Activated naive CD4-positive, alpha-beta T cell (primary cell): ENCODE results near the gene TARP.

Experiments used
- DNase-seq, 4 experiments: peaks; one replicate each; lab custom pipeline; 2025; lab: John Stamatoyannopoulos, UW

The TARP gene

DNA sequence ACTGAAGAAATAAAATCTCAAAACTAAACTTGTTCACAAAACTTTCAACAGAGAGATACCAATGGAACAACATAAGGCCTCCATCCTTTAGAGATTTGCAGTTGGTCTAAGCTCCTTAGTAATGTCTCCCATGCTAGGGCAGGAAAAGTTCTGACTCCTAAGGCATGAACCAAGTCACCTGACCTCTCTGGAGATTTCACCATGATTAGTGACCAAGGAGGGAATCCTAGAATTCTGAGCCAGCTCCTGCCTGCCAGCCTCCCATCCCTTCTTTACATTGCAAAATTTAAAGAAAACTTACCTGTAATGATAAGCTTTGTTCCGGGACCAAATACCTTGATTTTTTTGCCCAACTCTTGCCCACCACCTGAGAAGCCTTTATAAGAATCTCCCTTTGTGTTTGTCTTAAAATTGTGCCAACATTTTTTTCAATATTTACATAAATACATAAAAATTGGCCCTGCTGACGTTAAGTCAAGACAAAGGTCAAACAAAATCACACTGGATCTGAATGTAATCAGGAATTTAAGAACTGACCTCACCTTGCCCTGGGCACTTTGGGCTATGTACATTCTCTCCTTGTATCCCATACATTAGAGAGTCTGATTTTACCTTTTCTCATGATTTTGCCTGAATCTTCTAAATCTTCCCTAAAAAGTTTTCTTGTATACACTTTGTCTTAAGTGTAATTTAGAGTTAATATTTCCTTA is at the start of gene TARP:
TSS of gene TARP (minus strand) at position 351 of the 710 bp plus-strand sequence.
- DNase-seq, result no peak

DNA sequence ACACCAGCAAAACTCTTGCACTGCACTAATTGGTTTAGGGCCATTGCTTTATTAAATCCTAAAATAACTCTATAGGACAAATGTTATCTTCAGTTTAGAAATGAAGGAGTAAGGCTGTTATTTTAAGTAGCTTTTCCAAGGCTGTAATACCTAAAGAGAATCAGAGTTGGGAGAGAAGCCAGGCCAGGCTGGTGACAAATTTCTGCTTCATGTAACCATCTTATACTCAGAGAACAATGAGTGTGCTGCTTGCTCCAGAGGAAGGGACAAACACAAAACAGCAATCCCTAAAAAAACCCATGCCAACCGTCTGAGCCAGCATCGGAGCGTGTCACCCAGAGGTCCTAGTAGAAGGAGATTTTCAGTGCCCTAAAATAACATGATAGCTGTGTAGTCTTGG is 49.7 kb upstream of the TARP start:
- DNase-seq, result no peak

DNA sequence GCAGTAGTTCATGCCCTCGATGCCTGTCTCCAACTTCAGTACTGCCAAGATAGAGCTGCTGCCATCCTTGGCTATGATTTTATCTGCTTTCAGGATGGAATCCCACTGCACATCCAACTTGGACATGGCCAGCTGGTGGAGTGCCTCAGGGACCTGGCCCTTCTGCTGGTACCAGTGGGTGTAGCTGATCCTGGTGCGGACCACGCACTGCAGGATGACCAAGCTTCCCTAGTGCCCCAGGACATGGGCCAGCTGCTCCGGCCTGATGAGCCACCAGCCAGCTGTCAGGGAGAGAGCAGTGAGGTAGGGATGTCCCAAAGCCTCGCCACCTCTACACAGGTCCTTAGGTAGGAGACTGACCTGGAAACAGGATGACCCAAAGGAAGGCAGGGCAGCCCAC is 49.0 kb upstream of the TARP start:
- no peak for DNase-seq

DNA sequence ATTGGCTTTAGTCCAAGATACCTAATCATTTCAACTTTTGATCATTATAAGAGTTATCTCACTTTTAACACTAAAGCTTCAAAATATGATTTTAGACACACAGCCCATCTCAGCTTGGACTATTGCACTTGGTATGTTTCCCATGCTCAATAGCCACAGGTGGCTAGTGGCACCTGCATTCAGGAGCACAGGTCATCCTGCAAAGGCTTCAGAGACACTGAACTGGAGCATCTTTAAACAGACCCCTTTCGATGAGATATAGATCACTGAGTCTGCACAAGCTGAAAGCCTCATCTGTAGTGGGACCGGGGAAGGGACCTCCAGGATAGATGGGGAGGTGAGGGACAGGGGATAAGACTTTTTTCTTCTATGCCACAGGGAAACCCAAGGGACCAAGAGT is 48.5 kb upstream of the TARP start:
- no peak for DNase-seq

DNA sequence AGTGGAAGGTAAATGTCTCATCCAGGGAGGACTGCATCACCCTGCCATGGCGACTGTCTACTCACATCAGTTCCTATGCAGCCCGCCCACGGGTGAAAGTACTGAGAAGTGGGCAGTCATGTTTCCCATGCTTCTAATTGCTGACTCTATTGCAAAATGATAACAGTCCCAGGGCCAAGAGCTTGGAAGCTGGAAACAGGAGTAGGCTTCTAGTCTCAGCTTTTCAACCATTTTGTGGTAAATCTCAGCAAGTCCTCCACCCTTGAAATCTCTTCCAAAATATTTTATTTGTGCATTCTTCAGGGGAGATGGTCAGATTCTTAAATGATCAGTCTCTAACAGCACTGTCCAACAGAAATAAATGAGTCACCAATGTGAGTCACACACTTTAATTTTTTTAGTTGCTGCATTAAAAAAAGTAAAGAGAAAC is 48.1 kb upstream of the TARP start:
- DNase-seq, result no peak

DNA sequence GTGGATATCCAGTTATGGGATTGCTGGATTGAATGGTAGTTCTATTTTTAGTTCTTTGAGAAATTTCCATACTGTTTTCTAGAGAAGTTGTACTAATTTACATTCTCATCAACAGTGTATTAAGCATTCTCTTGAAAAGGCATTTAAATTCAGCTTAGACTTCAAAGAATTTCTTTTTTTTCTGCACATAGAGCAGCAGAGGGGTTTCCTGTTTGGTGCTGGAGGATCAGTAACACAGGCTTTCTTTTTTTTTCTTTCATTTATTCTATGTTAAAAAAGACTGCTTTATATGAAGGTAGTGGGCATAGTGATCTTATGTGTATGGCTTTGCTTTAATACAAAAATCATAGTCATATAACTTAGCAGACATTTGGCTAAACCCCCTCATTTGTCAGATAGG is 47.6 kb upstream of the TARP start:
- DNase-seq, result no peak

DNA sequence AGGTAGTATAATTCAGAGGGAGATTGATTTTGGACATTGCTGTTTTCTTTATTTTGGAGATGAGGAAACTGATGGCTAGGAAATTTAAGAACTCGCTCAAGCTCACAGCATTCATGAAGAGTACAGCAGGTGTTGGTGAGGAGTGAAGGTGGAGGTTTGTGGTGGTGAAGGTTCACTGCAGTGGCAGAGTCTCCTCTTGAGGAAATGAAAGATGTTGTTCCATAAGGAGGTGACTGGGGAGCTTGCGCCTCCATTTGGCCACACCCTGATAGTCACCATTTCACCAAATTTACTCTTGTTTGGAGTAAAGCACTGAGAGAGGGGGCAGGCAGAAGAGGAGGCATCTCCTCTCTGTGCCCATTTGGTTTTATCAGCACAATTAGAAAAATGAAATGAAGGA is 46.4 kb upstream of the TARP start:
- no peak for DNase-seq

DNA sequence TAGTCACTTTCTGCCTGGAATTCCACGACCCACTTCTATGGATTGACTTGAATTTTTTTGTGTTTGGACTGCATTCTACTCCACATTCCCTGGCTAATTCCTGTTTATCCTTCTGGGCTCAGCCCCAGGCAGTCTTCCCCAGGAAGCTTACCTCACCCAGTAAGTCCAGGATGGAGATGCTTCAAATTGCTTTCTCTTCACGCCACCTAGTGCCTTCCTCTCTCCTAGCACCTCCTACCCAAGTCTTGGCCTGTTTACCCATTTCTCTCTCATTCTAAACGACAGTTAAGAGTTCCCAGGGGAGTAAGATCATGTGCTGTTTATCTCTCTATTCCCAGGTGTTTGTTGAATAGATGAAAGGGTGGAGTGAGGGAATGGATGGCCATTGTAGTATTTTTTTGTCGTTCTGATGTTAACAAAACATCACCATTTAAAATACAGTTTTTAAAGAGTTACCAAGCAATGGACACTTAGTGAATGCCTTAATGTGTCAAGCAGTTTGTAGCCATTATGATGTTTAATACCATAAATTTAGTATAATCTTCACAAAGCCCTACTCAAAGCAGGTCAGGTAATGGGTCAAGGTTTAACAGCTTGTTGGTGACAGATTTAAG is 45.5 kb upstream of the TARP start:
- DNase-seq, result no peak

DNA sequence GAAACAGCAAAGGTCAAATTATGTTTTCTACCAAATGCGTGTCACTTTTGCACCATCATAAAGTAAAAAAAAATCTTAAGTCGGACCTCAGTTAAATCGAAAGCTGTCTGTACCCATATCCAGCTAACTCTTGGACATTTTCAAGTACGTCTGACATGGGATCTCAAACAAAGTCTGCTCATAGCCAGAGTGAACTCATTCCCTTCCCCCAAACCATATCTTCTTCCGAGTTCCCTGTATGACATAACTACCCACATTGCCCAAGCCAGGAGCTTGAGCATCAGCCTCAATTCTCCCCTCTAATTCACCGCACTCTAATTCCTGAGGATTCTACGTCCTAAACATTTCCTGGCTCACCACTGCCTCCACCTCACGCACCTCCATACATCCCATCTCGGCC is 44.8 kb upstream of the TARP start:
- DNase-seq, result no peak

DNA sequence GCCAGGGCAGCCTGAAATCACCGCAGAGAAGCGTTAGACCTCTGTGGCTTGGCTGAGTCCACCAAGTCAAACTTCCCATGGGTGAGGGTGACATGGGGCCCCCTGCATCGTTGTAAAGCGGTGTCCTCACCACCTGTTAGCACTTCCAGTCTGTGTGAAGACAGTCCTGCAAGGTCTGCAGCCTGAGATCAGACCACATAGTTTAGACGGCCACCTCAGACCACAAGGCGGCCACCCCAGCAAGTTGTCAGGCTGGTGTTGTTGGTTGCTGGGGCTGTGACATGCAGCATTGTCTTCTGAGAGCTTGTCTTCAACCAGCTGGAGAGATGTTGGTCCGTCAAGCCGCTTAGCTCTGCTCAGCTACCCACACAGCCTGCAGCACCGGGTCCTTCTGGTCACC is 44.1 kb upstream of the TARP start:
- DNase-seq, result no peak

DNA sequence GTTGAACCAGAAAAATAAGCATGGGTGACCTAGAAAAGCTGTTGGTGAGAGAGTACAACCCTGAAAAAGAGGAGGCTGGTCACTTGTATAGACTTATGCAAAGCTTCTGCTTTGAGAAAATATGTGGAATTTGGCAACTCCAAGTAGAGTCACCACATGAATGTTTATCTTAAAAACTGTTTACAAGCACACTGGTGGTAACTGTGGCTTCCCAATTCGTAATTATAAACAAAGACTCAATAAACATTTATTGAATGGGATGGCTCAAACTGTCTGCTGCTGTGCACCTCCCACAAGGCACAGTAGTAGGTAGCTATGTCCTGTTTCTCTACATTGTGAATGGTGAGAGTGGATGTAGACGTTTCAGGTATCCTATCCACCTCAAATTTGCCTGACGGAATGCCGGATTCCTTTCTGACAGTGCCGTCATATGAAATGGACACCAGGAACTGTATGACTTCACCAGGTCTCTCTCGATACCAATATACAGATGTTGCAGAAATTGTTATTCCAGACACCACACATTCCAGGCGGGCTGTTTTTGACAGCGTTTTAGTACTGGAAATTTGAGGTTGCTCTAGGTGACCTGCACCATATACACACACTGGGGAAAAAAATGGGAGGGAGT is 43.4 kb upstream of the TARP start:
- DNase-seq, result no peak

DNA sequence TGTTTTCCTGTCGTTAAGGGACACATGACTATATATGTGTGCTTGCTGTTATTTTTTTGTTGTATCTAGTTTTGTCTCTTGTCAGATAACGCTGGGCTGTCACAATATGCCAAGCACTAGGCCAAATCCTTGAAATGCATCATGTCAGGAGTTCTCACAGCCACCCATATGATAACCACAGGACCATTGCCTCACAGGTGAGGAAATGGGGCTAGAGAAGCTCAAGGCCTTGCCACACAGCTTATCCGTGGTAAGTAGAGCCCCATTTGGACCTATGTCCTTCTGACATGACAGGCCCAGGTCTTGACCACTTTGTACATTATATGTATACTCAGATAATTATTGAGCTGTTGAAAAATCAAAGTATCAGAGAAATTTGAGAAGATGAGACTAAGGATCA is 42.0 kb upstream of the TARP start:
- no peak for DNase-seq

DNA sequence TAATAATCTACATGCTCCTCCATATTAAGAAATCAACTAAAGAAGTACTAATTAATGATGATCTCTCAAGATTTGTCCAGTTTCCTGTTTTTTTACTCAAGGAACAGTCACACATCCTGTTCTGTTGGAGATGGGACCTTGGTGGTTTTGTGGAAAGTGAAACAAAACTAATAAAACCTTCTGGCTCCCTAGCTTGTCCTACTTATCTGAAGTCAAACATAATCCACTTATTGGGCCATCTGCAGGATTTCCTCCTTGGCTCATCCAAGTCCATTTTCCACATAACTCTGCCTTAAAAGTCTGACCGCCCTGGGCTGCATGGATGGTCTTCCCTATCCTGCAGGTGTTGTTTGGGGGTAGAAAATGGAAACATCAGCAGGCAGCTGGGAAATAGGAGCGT is 39.4 kb upstream of the TARP start:
- DNase-seq, result no peak

DNA sequence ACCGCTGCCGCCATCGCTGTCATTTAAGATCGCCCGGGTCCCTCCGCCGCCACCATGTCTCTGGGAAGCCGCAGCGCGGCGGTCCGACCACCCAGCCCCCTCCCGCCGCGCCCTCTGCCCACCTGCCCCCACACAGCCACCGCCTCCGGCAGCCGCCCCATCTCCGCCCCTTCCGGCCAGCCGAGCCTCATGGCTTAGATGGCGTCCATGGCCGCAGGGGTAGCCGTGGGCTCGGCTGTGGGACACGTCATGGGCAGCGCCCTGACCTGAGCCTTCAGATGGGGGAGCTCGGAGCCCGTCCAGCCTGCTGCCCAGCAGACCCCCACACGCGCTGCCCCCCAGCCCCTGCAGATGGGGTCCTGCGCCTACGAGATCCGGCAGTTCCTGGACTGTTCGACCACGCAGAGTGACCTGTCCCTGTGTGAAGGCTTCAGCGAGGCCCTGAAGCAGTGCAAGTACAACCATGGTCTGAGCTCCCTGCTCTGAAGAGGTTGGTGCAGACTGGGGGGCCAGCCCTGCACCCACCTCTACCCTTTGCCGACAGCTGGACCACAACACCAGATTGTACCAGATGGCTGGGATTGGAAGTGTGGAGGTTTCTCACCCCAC is 38.0 kb upstream of the TARP start:
- no peak for DNase-seq

DNA sequence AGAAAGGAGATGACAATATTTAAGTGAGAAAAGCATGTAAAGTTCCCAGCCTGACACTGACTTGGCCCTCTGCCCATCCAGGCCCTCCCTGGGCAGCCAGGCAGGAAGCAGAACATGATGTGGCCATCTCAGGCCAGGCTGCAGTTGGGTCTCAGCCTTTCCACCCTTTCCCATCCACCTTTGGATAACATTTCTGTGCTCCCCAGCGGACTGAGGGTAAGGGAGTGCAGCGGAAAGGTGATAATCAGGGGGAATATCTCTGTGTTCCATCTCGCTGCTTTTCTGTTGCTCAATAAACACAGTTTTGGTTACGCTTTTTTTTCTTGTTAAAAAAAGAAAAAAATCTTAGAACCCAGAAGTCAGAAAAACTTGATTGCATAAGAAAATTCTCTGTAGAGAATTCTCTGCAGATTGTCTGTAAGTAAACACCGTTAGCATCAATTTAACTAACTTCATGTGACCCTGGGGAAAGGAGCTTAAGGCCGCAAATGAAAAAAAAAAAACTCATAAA is 37.2 kb upstream of the TARP start:
- DNase-seq, result no peak

DNA sequence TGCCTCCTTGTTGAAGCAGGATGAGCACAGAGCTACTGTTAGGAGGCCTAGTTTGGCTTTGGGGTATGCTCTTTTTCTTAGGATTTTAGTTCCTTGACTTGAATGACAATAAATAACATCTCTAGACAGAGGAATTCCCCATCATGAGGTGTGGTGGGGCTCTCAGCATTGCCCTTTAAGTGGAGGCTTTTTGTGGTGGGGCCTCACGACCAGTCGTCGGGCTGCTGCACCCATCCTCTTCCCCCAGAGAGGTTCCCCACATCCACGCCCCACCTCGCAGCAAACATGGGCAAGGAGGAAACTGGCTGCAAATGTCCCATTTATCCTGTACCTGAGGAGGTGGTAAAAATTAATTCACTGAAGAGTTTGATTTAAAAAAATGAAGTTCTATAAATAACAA is 36.1 kb upstream of the TARP start:
- DNase-seq, result no peak

DNA sequence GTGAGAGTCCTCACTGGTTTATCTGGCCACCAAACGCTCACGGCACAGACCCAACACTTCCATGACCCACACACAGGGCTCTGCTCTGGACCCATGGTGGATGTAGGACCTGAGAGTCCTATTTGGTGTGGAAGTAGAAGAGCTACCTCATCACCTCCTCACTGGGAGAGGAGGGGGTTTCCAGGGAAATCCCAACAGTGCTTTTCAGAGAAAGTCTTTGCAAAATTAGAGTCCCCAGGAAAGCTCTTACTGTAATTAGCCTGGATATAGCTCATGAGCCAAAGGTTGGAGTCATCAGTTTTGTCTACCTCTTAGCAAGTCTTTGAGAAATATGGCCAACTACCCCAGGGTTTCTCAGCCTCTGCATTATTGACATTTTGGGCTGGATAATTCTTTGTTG is 34.7 kb upstream of the TARP start:
- DNase-seq, result no peak

DNA sequence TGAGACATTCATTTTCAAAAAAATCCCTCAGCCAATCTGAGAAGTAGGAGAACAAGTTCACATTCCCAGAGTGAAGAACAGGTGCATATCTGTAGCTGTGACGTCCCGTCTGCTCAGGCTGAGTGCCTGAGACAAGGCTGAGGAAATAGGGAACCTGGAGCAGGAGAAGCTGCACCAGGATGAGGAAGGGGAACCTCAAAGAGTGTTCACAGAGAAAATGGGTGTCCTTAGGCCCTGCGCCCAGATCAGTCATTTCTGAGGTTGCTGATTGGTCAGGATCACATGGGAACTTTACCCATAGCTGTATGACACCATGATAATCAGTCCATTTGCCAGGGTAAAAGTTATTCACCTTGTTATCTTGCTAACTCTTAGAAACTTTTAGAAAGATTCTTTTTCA is 34.2 kb upstream of the TARP start:
- DNase-seq, result no peak

DNA sequence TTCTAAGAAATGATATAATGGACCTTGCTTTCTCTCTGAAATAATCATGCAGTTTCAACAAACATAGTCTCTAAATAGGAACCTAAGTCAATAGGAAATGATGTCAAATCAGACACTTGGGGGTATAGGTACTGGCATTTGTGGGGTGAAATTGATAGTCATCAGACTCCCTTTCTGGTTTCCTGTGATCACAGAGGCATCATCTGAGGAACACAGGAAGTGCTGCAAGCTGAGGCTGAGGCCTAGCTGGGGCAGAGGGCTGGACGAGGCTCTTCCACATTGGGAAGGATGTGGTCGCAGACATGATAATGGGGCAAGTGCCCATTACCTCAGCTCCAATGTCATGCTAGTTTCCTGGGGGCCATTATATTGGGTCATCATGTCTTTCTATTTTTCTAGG is 33.5 kb upstream of the TARP start:
- no peak for DNase-seq

DNA sequence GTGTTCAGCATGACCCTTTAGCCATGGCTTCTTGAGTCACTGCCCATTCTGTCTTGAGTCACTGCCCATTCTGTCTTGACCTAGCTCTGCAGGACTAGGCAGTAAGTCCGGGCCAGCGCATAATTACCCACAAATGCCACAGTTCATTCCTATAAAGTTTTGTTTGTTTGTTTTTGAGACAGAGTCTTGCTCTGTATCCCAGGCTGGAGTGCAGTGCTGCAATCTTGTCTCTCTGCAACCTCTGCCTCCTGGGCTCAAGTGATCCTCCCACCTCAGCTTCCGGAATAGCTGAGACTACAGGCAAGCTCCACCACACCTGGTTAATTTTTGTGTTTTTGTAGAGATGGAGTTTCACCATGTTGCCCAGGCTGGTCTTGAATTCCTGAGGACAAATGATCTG is 32.7 kb upstream of the TARP start:
- no peak for DNase-seq

DNA sequence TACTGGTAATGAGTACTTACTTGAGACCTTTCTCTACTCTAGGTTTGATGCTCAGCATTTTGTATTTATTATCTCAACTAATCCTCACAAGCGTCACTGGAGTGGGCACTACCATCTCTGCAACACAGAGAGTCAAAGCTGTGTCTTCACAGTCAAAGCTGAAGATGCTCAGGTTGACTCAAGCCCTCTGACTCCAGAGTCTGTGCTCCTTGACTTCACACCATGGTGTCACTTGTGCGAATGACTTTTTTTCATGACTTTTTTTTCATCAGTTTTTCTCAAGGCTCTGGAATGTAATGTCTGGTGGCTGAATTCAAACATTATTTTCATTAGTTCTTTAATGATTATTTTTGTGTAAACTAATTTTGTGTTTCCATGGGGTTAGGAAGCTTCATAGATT is 30.4 kb upstream of the TARP start:
- DNase-seq, result no peak

DNA sequence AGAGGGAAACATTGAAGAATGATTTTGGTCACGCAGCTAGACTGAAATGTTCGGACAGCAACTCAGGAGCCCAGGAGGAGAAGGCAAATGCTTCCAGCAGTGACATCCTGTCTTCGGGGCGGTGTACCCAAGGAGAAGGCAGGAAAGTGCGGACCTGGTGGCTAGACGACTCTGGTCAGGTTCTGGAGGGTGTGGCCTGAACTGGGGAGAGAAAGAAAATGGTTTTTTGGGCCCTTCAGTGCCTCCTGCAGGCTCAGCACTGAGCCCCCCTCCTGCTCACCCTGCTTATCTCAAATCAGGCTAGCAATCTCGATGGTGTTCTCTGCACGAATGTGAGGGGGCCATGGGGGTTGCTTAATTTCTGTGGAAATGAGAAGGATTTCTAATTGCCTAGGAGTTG is 26.7 kb upstream of the TARP start:
- no peak for DNase-seq

DNA sequence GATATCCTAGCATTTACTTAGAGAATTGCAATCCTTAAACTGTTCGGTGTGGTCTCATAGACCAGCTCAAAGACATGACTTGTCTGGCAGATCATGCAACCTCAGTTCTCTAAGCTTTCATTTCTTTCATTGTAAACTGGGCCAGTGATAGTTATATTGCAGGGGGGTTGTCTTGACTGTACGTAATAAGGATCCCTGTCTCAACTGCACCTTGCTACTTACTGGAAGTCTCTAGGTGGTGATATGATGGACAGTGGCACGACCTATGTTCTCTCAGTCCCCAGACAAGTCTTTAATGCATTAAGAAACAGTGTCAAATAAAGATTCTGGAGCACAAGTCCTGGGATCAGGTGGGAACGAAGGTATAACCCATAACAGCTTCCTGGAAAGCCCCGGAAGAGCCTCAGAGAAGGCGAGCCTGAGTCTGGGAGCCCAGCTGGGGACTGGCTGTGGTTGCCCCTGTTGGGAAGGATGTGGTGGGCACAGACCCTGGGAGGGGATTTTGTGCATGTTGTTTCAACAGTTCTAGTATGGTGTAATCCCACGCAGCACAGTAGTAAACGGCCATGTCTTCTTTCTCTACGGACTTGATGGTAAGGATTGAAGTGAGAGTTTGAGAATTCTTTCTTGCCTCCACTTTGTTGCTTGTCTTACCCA is 26.0 kb upstream of the TARP start:
- DNase-seq, result no peak
